Measurements from ENCODE around the gene PVRIG. TPM values are rescaled to one million over a fixed set of nuclear protein-coding genes. Genes with fewer than 3 reads are reported as not detected.
A peak's percentile ranks its signal among the peaks of the same experiment; 100 is the strongest.
"Not testable (repeated sequence)": the region's sequence is repeated elsewhere in the genome, so short reads cannot be mapped to it uniquely, and the experiment has no call there.

Gene PVRIG
- total RNA-seq, 1 donor from 2014 or later = not detected

GRCh38 chr7:100177045-100178001 lies 42.4 kb upstream of the PVRIG start, which contains the start of the genes GPC2 and STAG3:
GPC2 (minus strand) TSS chr7:100177381; CDS start chr7:100177199, 182 bp downstream.
STAG3 (plus strand) TSS chr7:100177918; CDS start chr7:100180557, 2,639 bp downstream.
- FAIRE-seq (no peak), DNase-seq (ENCODE audit: low read depth) (peak; percentile 81)
- H3K27me3 Mint-ChIP-seq (ENCODE audit: low read depth, unreplicated experiment) = peaks cover 44% of the 10 kb centered on the region
- H3K36me3 Mint-ChIP-seq (ENCODE audit: low read depth, unreplicated experiment) = peaks cover 8% of the 10 kb centered on the region
- H3K4me1 Mint-ChIP-seq (ENCODE audit: low read depth, unreplicated experiment) = peaks cover 2% of the 10 kb centered on the region
- no peaks in the 10 kb centered on the region for H3K27me3 ChIP-seq (ENCODE audit: insufficient read depth, low read length)
- no peak within 1 kb of the TSS for H3K27ac Mint-ChIP-seq (ENCODE audit: unreplicated experiment)
- TF ChIP-seq EZH2 (IDR thresholded peaks at IDR 0.05; ENCODE audit: insufficient read depth, low read length) = no peak
- H3K4me3 ChIP-seq (ENCODE audit: insufficient read depth, low read depth, low read length) = peak within 1 kb of the TSS; percentile 92
- H3K9ac ChIP-seq (ENCODE audit: low read length) = peak within 1 kb of the TSS; percentile 91
- peaks cover 16% of the 10 kb centered on the region for H4K20me1 ChIP-seq (ENCODE audit: insufficient read depth, low read length)
- no peaks in the 10 kb centered on the region for H3K4me1 ChIP-seq (ENCODE audit: insufficient read depth, low read length)
- H3K36me3 ChIP-seq (ENCODE audit: insufficient read depth, low read length) = no peaks in the 10 kb centered on the region
- peak within 1 kb of the TSS; percentile 50 for H3K27ac ChIP-seq (ENCODE audit: low read depth, low read length)
- no peaks in the 10 kb centered on the region for H3K9me3 Mint-ChIP-seq (ENCODE audit: unreplicated experiment)
- H3K9me3 ChIP-seq (ENCODE audit: insufficient read depth, low read depth, low read length) = peaks cover 6% of the 10 kb centered on the region
- peaks cover 16% of the 10 kb centered on the region for H3K79me2 ChIP-seq (ENCODE audit: insufficient read depth, low read length)
- H2AFZ ChIP-seq (ENCODE audit: low read depth, low read length) = peak within 1 kb of the TSS; percentile 97
- H3K4me2 ChIP-seq (ENCODE audit: low read length) = peak within 1 kb of the TSS; percentile 99
- H3K4me3 Mint-ChIP-seq (ENCODE audit: unreplicated experiment) = peak within 1 kb of the TSS; percentile 89

GRCh38 chr7:100180084-100180483 lies 39.7 kb upstream of the PVRIG start:
- H3K36me3 ChIP-seq (ENCODE audit: insufficient read depth, low read length); H3K4me3 ChIP-seq (ENCODE audit: insufficient read depth, low read depth, low read length); H3K9ac ChIP-seq (ENCODE audit: low read length); H3K9me3 Mint-ChIP-seq (ENCODE audit: unreplicated experiment); H4K20me1 ChIP-seq (ENCODE audit: insufficient read depth, low read length); H3K27me3 ChIP-seq (ENCODE audit: insufficient read depth, low read length); H3K36me3 Mint-ChIP-seq (ENCODE audit: low read depth, unreplicated experiment); H3K27ac Mint-ChIP-seq (ENCODE audit: unreplicated experiment); H3K27ac ChIP-seq (ENCODE audit: low read depth, low read length); H3K4me3 Mint-ChIP-seq (ENCODE audit: unreplicated experiment); DNase-seq (ENCODE audit: low read depth); H2AFZ ChIP-seq (ENCODE audit: low read depth, low read length); H3K4me2 ChIP-seq (ENCODE audit: low read length); H3K4me1 Mint-ChIP-seq (ENCODE audit: low read depth, unreplicated experiment); H3K9me3 ChIP-seq (ENCODE audit: insufficient read depth, low read depth, low read length); H3K4me1 ChIP-seq (ENCODE audit: insufficient read depth, low read length); FAIRE-seq: not testable (repeated sequence)
- peaks cover 24% of the 10 kb centered on the region for H3K27me3 Mint-ChIP-seq (ENCODE audit: low read depth, unreplicated experiment)
- H3K79me2 ChIP-seq (ENCODE audit: insufficient read depth, low read length) = peaks cover 16% of the 10 kb centered on the region

GRCh38 chr7:100182616-100183015 lies 37.1 kb upstream of the PVRIG start:
- not testable (repeated sequence) for H3K4me1 ChIP-seq (ENCODE audit: insufficient read depth, low read length); H2AFZ ChIP-seq (ENCODE audit: low read depth, low read length); H3K4me1 Mint-ChIP-seq (ENCODE audit: low read depth, unreplicated experiment); H3K4me2 ChIP-seq (ENCODE audit: low read length); H3K9me3 ChIP-seq (ENCODE audit: insufficient read depth, low read depth, low read length); H3K4me3 Mint-ChIP-seq (ENCODE audit: unreplicated experiment); H4K20me1 ChIP-seq (ENCODE audit: insufficient read depth, low read length); H3K9ac ChIP-seq (ENCODE audit: low read length); H3K27ac Mint-ChIP-seq (ENCODE audit: unreplicated experiment); FAIRE-seq; H3K36me3 Mint-ChIP-seq (ENCODE audit: low read depth, unreplicated experiment); DNase-seq (ENCODE audit: low read depth); H3K9me3 Mint-ChIP-seq (ENCODE audit: unreplicated experiment); H3K36me3 ChIP-seq (ENCODE audit: insufficient read depth, low read length); H3K27me3 ChIP-seq (ENCODE audit: insufficient read depth, low read length); H3K4me3 ChIP-seq (ENCODE audit: insufficient read depth, low read depth, low read length); H3K79me2 ChIP-seq (ENCODE audit: insufficient read depth, low read length); H3K27ac ChIP-seq (ENCODE audit: low read depth, low read length)
- H3K27me3 Mint-ChIP-seq (ENCODE audit: low read depth, unreplicated experiment) = peaks cover 12% of the 10 kb centered on the region

- not testable (repeated sequence) for H3K27ac ChIP-seq (ENCODE audit: low read depth, low read length); FAIRE-seq; DNase-seq (ENCODE audit: low read depth); H3K36me3 Mint-ChIP-seq (ENCODE audit: low read depth, unreplicated experiment); H4K20me1 ChIP-seq (ENCODE audit: insufficient read depth, low read length); H3K4me2 ChIP-seq (ENCODE audit: low read length); H3K4me3 Mint-ChIP-seq (ENCODE audit: unreplicated experiment); H3K36me3 ChIP-seq (ENCODE audit: insufficient read depth, low read length); H3K4me1 ChIP-seq (ENCODE audit: insufficient read depth, low read length); H3K4me3 ChIP-seq (ENCODE audit: insufficient read depth, low read depth, low read length); H3K9ac ChIP-seq (ENCODE audit: low read length); H3K9me3 Mint-ChIP-seq (ENCODE audit: unreplicated experiment); H3K27ac Mint-ChIP-seq (ENCODE audit: unreplicated experiment); H3K4me1 Mint-ChIP-seq (ENCODE audit: low read depth, unreplicated experiment); H3K9me3 ChIP-seq (ENCODE audit: insufficient read depth, low read depth, low read length); H2AFZ ChIP-seq (ENCODE audit: low read depth, low read length); H3K79me2 ChIP-seq (ENCODE audit: insufficient read depth, low read length); H3K27me3 ChIP-seq (ENCODE audit: insufficient read depth, low read length)
- H3K27me3 Mint-ChIP-seq (ENCODE audit: low read depth, unreplicated experiment) = peaks cover 13% of the 10 kb centered on the region
Measured at GRCh38 chr7:100183090-100183489, 36.7 kb upstream of the PVRIG start.

Measured in astrocyte (in vitro differentiated cells and primary cell).